ENCODE data around the gene RHOB.
"Not testable (repeated sequence)": the region's sequence is repeated elsewhere in the genome, so short reads cannot be mapped to it uniquely, and the experiment has no call there.

- not testable (repeated sequence) for TF ChIP-seq CTCF (IDR thresholded peaks at IDR 0.05; ENCODE audit: poor library complexity); EZH2phosphoT487 (IDR thresholded peaks at IDR 0.05; ENCODE audit: low read depth, severe bottlenecking, unreplicated experiment); EZH2 (IDR thresholded peaks at IDR 0.05; ENCODE audit: borderline replicate concordance)
Measured at GRCh38 chr2:20493095-20493494, 46.2 kb downstream of the RHOB start.

Data from hepatocyte (in vitro differentiated cells).